SH-SY5Y (cell line): ENCODE measurements around the gene CLDN24.

Experiments used
- GATA2 ChIP-seq: IDR thresholded peaks from 2 replicates; pipeline ENCODE4 v1.6.1; 2011; ENCODE audit warnings: mild to moderate bottlenecking, low read depth, low read length
- GATA3 ChIP-seq: IDR thresholded peaks from 2 replicates; pipeline ENCODE4 v1.6.1; 2011; ENCODE audit warnings: low read depth, mild to moderate bottlenecking, low read length, moderate library complexity

GRCh38 chr4:183358215-183358755 lies 36.1 kb upstream of the CLDN24 start:
- TF ChIP-seq GATA3 = no peak
- TF ChIP-seq GATA2 = no peak
